ENCODE results near the gene CDCP1. TPM values are rescaled to one million over a fixed set of nuclear protein-coding genes. Genes with fewer than 3 reads are reported as not detected.

CDCP1 gene
- total RNA-seq, 1 donor = 32.8 TPM

- H3K4me3 ChIP-seq (ENCODE audit: low read depth, low read length) = no peak overlapping the region
- DNase-seq (ENCODE audit: low read depth) = peak; percentile 68
- no peak for TF ChIP-seq CTCF (IDR thresholded peaks at IDR 0.05; ENCODE audit: insufficient read depth, low read length)
These were observed 5.9 kb downstream of the CDCP1 start for GRCh38 chr3:45140141-45140769.

- DNase-seq (ENCODE audit: low read depth) = no peak
- no peak for TF ChIP-seq CTCF (IDR thresholded peaks at IDR 0.05; ENCODE audit: insufficient read depth, low read length)
- no peak overlapping the region for H3K4me3 ChIP-seq (ENCODE audit: low read depth, low read length)
These were observed 6.6 kb downstream of the CDCP1 start for GRCh38 chr3:45139372-45140140.

DNA sequence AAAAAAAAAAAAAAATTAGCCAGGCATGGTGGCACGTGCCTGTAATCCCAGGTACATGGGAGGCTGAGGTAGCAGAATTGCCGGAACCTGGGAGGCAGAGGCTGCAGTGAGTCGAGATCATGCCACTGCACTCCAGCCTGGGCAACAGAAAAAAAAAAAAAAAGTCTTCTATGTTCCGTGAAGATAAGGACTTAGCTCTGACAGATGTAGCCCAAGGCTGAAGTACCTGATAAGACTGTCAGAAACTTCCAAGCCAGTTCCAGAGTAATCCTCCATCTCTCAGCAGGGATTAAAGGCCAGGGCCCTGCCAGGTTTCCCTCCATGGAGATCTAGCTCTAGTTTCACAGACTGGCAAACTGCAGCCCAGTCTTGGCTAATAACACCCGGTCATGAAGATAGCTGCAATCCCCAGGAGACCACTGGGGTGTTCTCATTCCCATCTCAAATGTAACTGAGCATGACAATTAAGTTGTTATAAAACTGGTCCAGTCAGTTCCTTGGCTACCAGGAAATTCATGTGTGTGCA is 8.5 kb downstream of the CDCP1 start:
- no peak for TF ChIP-seq CTCF (IDR thresholded peaks at IDR 0.05; ENCODE audit: insufficient read depth, low read length)
- peak; percentile 77 for DNase-seq (ENCODE audit: low read depth)
- no peak overlapping the region for H3K4me3 ChIP-seq (ENCODE audit: low read depth, low read length)

- no peak overlapping the region for H3K4me3 ChIP-seq (ENCODE audit: low read depth, low read length)
- no peak for DNase-seq (ENCODE audit: low read depth)
- TF ChIP-seq CTCF (IDR thresholded peaks at IDR 0.05; ENCODE audit: insufficient read depth, low read length) = no peak
These were observed 10.2 kb downstream of the CDCP1 start for GRCh38 chr3:45135959-45136358.

DNA sequence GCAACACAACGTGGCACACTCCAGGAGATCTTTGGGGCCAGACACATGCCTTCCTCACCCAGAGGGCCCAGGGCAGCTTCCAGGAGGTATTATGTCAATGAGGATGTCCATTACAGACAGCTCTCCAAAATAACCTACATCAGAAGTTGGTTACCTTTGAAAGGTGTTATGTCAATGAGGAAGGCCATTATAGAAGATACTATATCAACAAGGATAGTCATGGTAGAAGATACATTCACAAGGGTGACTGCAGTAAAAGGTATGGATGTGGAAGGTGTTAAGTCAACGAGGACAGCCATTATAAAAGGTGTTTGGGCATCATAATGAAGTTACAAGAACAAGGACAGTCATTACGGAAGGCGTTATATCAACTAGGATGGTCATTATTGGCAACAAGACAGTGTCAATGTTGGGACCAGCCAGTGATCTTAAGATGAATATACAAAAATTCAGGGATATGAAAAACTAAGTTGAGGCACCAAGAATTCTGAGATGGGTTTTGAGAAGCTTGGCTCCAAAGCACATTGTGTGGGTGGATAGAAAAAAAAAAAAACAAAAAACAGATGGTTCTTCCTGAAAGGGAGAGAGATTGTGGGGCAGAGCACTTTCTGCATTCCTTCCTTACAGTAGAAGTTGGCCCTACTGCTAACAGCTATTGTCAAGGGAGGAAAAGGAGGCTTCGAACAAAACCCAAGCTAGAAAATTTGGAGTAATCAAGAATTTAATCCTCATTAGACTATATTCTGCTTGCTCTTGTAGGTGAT is 11.2 kb downstream of the CDCP1 start:
- no peak overlapping the region for H3K4me3 ChIP-seq (ENCODE audit: low read depth, low read length)
- peak; percentile 89 for DNase-seq (ENCODE audit: low read depth)
- no peak for TF ChIP-seq CTCF (IDR thresholded peaks at IDR 0.05; ENCODE audit: insufficient read depth, low read length)

DNA sequence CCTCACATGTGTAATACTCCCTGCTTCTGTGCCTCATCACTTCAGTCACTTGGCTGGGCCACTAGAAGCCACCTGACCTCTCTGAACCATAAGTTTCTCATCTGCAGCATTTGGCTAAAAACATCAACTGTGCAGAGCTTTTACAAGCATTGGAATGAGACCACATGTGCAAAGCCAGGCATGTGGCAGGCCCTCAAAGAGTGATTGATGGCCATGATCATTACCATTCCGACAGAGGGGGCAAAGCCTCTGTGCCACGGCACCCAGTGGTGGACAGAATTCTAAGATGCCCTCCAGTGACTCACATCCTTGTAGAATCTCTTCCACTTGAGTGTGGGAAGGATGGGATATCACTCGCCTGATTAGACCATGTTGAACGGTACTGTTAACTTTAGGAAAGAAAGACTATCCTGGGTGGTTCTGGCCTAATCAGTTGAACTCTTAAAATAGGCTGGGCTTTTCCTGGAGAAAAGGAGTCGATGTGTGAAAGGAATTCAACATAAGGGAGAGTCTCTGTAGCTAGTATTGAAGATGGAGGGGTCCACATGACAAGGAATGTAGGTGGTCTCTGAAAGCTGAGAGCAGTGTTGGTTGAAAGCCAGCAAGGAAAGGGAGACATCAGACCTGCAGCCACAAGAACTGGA is 13.5 kb downstream of the CDCP1 start:
- no peak overlapping the region for H3K4me3 ChIP-seq (ENCODE audit: low read depth, low read length)
- no peak for DNase-seq (ENCODE audit: low read depth)
- no peak for TF ChIP-seq CTCF (IDR thresholded peaks at IDR 0.05; ENCODE audit: insufficient read depth, low read length)

All from fibroblast of the aortic adventitia (primary cell).